Measurements from ENCODE around the gene TECR.

DNA sequence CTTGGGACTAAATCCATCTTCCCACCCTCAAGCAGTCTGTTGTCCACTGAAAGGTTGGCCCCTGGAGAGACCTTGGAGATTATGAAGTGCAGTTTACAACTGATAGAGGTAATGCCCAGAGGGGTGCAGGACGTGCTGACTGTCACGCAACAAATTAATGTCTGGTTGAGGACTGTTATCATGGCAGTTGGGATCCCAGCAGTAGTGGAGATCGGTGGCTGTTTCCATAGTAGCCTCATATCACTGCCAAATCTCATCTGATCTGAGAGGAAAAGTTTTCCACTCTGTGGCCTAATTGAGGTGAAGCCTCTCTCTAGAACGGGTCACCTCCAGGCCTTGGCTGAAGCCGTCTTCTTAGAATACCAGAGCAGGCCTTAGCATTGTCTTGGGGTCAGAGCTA is 4.1 kb downstream of the TECR start:
- TF ChIP-seq TAF1 (IDR thresholded peaks at IDR 0.05; ENCODE audit: low read depth) (no peak), POLR2AphosphoS5 (IDR thresholded peaks at IDR 0.05) (no peak), EZH2 (IDR thresholded peaks at IDR 0.05; ENCODE audit: borderline replicate concordance, insufficient read depth, low read length, poor library complexity, severe bottlenecking) (no peak), EP300 (conservative IDR thresholded peaks at IDR 0.05; ENCODE audit: poor library complexity, severe bottlenecking) (no peak), SMC3 (conservative IDR thresholded peaks at IDR 0.05; ENCODE audit: poor library complexity) (no peak)
- TF ChIP-seq, protein P1, sequence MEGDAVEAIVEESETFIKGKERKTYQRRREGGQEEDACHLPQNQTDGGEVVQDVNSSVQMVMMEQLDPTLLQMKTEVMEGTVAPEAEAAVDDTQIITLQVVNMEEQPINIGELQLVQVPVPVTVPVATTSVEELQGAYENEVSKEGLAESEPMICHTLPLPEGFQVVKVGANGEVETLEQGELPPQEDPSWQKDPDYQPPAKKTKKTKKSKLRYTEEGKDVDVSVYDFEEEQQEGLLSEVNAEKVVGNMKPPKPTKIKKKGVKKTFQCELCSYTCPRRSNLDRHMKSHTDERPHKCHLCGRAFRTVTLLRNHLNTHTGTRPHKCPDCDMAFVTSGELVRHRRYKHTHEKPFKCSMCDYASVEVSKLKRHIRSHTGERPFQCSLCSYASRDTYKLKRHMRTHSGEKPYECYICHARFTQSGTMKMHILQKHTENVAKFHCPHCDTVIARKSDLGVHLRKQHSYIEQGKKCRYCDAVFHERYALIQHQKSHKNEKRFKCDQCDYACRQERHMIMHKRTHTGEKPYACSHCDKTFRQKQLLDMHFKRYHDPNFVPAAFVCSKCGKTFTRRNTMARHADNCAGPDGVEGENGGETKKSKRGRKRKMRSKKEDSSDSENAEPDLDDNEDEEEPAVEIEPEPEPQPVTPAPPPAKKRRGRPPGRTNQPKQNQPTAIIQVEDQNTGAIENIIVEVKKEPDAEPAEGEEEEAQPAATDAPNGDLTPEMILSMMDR (IDR thresholded peaks at IDR 0.05; ENCODE audit: poor library complexity, severe bottlenecking) = no peak
- TF ChIP-seq, protein P2, sequence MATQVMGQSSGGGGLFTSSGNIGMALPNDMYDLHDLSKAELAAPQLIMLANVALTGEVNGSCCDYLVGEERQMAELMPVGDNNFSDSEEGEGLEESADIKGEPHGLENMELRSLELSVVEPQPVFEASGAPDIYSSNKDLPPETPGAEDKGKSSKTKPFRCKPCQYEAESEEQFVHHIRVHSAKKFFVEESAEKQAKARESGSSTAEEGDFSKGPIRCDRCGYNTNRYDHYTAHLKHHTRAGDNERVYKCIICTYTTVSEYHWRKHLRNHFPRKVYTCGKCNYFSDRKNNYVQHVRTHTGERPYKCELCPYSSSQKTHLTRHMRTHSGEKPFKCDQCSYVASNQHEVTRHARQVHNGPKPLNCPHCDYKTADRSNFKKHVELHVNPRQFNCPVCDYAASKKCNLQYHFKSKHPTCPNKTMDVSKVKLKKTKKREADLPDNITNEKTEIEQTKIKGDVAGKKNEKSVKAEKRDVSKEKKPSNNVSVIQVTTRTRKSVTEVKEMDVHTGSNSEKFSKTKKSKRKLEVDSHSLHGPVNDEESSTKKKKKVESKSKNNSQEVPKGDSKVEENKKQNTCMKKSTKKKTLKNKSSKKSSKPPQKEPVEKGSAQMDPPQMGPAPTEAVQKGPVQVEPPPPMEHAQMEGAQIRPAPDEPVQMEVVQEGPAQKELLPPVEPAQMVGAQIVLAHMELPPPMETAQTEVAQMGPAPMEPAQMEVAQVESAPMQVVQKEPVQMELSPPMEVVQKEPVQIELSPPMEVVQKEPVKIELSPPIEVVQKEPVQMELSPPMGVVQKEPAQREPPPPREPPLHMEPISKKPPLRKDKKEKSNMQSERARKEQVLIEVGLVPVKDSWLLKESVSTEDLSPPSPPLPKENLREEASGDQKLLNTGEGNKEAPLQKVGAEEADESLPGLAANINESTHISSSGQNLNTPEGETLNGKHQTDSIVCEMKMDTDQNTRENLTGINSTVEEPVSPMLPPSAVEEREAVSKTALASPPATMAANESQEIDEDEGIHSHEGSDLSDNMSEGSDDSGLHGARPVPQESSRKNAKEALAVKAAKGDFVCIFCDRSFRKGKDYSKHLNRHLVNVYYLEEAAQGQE (IDR thresholded peaks at IDR 0.05; ENCODE audit: borderline replicate concordance) = no peak
